Liver (tissue), 9 donors: ENCODE results near the gene MMS22L. TPM values are rescaled to one million over a fixed set of nuclear protein-coding genes. Genes with fewer than 3 reads are reported as not detected.

Source experiments
- DNase-seq: peaks from one replicate; pipeline ENCODE4 v3.0.0-alpha.2; 2017; ENCODE audit warnings: low spot score
- H3K27ac ChIP-seq, 2 donors: one replicate each; pipeline ENCODE4 v1.7.0; 2013; ENCODE audit warnings: inconsistent platforms in 2 of 2, low read length in 2 of 2, control low read depth in 1 of 2, low read depth in 1 of 2, mild to moderate bottlenecking in 1 of 2
- H3K27me3 ChIP-seq, 4 donors: one replicate each; pipeline versions ENCODE4 v1.6.1 to v1.7.0; 2013; ENCODE audit warnings: low read length in 3 of 4, inconsistent platforms in 1 of 4, mild to moderate bottlenecking in 1 of 4, moderate library complexity in 1 of 4; ENCODE audit not compliant: control insufficient read depth in 4 of 4, insufficient read depth in 4 of 4
- H3K36me3 ChIP-seq, 4 donors: one replicate each; pipeline versions ENCODE4 v1.6.1 to v1.7.0; 2013; ENCODE audit warnings: low read length in 3 of 4, mild to moderate bottlenecking in 3 of 4, low read depth in 1 of 4, moderate library complexity in 1 of 4; ENCODE audit not compliant: control insufficient read depth in 4 of 4, insufficient read depth in 3 of 4
- H3K4me1 ChIP-seq, 4 donors: one replicate each; pipeline versions ENCODE4 v1.6.1 to v1.7.0; 2013; ENCODE audit warnings: low read length in 3 of 4, mild to moderate bottlenecking in 3 of 4, moderate library complexity in 1 of 4; ENCODE audit not compliant: control insufficient read depth in 4 of 4, insufficient read depth in 4 of 4
- H3K4me3 ChIP-seq, 3 donors: one replicate each; pipeline versions ENCODE4 v1.6.1 to v1.7.0; 2013; ENCODE audit warnings: low read length in 3 of 3, control low read depth in 1 of 3, low read depth in 1 of 3, mild to moderate bottlenecking in 1 of 3
- H3K9ac ChIP-seq, 2 donors: one replicate each; pipeline ENCODE4 v1.7.0; 2013; ENCODE audit warnings: low read length in 2 of 2, mild to moderate bottlenecking in 2 of 2, moderate library complexity in 2 of 2, control low read depth in 1 of 2, low read depth in 1 of 2
- H3K9me3 ChIP-seq, 4 donors: one replicate each; pipeline versions ENCODE4 v1.6.1 to v1.7.0; 2013; ENCODE audit warnings: low read length in 3 of 4; ENCODE audit not compliant: control insufficient read depth in 4 of 4
- CTCF ChIP-seq: fragments of 150-350 bp; IDR thresholded peaks from 2 replicates; pipeline ENCODE4 v1.5.1; 2017; ENCODE audit warnings: improper control_type of control experiment, low read depth, low read length; ENCODE audit not compliant: missing input control
- EGR1 ChIP-seq, 2 donors: IDR thresholded peaks; 2 replicates each; pipeline ENCODE4 v1.6.1; 2016 to 2018; ENCODE audit warnings: antibody characterized with exemption in 2 of 2, low read depth in 2 of 2
- GABPA ChIP-seq, 2 donors: IDR thresholded peaks in 1 of 2; conservative IDR thresholded peaks in 1 of 2; 2 replicates each; pipeline ENCODE4 v1.6.1; 2016; ENCODE audit warnings: antibody characterized with exemption in 2 of 2, mild to moderate bottlenecking in 1 of 2, moderate library complexity in 1 of 2
- NR2F2 ChIP-seq: IDR thresholded peaks from 2 replicates; pipeline ENCODE4 v1.6.1; 2016; ENCODE audit warnings: antibody characterized with exemption
- SP1 ChIP-seq: IDR thresholded peaks from 2 replicates; pipeline ENCODE4 v1.6.1; 2018; ENCODE audit warnings: antibody characterized with exemption, mild to moderate bottlenecking
- TAF1 ChIP-seq: conservative IDR thresholded peaks from 2 replicates; pipeline ENCODE4 v1.6.1; 2016; ENCODE audit warnings: antibody characterized with exemption, mild to moderate bottlenecking
- WGBS: extraction: QIAGEN DNeasy Blood & Tissue Kit; methylation state at CpG from one replicate; pipeline ENCODE4 v1.1.7; 2013; 5-methylcytosine and 5-hydroxymethylcytosine counted together
- polyA plus RNA-seq, 2 donors: library from polyadenylated mRNA; stranded (reverse) in 1 of 2; unstranded in 1 of 2; fragments of 200-250 nt in 1 of 2; fragments of >200 nt in 1 of 2; fragmentation: Nextera tagmentation in 1 of 2; extraction: Ambion mirVana in 1 of 2; gene quantifications; one replicate each; pipeline versions ENCODE4 v1.2.1 to v1.2.3, GENCODE V29; 2013 to 2015
- total RNA-seq, 2 donors: library from RNA; depleted of rRNA; stranded (reverse); fragments of >200 nt; gene quantifications; one replicate each; pipeline ENCODE4 v1.2.3, GENCODE V29; 2014
- TF ChIP-seq, protein P1 (sequence below): IDR thresholded peaks from 2 replicates; pipeline ENCODE4 v1.6.1; 2016; ENCODE audit warnings: antibody characterized with exemption
- TF ChIP-seq, protein P2 (sequence below): IDR thresholded peaks from 2 replicates; pipeline ENCODE4 v1.6.1; 2016; ENCODE audit warnings: antibody characterized with exemption
- donor health status: healthy.
- donor health status: healthy.
- donor health status: healthy.
- donor health status: healthy.
- donor health status: healthy.

The MMS22L gene
- total and polyA plus RNA-seq, 4 donors = 0.32 to 14.9 (median 2.6) TPM

DNA sequence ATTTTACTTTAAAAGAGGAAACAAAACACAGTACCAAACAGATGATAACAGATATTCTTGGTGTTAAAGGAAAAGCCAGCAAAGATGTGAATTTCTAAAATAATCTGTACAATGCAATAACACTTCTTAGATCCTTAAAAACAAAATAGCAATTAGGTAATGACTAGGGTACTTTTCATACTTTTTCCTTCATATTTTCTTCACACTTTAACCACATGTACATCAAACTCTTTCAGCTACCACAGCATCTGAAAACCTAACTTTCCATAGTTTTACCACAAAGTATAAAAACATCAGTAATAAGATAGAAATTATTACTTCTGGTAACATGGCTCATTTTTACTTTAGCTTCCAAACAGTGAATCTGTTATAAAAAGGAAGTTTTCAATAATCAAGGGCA is 141.3 kb downstream of the MMS22L start (continued):
- TF ChIP-seq, protein P1, sequence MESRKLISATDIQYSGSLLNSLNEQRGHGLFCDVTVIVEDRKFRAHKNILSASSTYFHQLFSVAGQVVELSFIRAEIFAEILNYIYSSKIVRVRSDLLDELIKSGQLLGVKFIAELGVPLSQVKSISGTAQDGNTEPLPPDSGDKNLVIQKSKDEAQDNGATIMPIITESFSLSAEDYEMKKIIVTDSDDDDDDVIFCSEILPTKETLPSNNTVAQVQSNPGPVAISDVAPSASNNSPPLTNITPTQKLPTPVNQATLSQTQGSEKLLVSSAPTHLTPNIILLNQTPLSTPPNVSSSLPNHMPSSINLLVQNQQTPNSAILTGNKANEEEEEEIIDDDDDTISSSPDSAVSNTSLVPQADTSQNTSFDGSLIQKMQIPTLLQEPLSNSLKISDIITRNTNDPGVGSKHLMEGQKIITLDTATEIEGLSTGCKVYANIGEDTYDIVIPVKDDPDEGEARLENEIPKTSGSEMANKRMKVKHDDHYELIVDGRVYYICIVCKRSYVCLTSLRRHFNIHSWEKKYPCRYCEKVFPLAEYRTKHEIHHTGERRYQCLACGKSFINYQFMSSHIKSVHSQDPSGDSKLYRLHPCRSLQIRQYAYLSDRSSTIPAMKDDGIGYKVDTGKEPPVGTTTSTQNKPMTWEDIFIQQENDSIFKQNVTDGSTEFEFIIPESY = no peak
- TF ChIP-seq, protein P2, sequence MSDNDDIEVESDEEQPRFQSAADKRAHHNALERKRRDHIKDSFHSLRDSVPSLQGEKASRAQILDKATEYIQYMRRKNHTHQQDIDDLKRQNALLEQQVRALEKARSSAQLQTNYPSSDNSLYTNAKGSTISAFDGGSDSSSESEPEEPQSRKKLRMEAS = no peak
- TF ChIP-seq EGR1 (IDR thresholded peaks at IDR 0.05; ENCODE audit: low read depth in 2 of 2) = no peak
- no peak for TF ChIP-seq GABPA (IDR thresholded peaks at IDR 0.05 in 1 of 2, conservative IDR thresholded peaks at IDR 0.05 in 1 of 2)
- no peak for TF ChIP-seq NR2F2
- TF ChIP-seq TAF1 = no peak

DNA sequence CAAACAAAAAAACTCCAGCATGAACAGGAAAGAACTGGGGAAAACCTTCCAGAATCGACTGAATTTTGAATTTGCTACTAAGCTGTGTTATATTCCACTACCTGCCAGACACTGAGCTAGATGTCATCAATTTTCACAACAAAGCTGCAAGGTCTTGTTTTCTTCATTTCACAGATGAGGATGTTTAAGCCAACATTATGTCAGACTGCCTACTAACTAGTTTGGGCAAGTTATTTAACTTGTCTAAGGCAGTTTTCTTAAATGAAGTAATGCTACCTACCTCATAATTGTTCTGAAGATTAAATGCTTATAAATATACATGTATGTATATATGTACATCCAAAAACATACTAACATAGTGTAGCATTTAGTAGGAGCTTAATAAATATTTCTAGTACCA is 144.4 kb downstream of the MMS22L start:
- H3K4me1 ChIP-seq = no peaks in the 10 kb centered on the region
- 90% methylated on average over 1 of the region's 1 CpG for WGBS
- no peak overlapping the region for H3K27ac ChIP-seq
- DNase-seq = no peak
- no peaks in the 10 kb centered on the region for H3K36me3 ChIP-seq
- no peak overlapping the region for H3K9ac ChIP-seq
- H3K4me3 ChIP-seq = no peak overlapping the region
- H3K27me3 ChIP-seq = no peaks in the 10 kb centered on the region
- H3K9me3 ChIP-seq = no peaks in the 10 kb centered on the region
- TF ChIP-seq CTCF (no peak), TAF1 (no peak), GABPA (IDR thresholded peaks at IDR 0.05 in 1 of 2, conservative IDR thresholded peaks at IDR 0.05 in 1 of 2) (no peak)

GRCh38 chr6:97136626-97137358 is 146.2 kb downstream of the MMS22L start:
- H3K36me3 ChIP-seq = no peaks in the 10 kb centered on the region
- H3K27me3 ChIP-seq = no peaks in the 10 kb centered on the region
- no peak overlapping the region for H3K9ac ChIP-seq
- peak; percentile 0 for TF ChIP-seq CTCF
- TF ChIP-seq SP1 = no peak
- no peak overlapping the region for H3K27ac ChIP-seq
- no peak overlapping the region for H3K4me3 ChIP-seq
- H3K4me1 ChIP-seq = no peaks in the 10 kb centered on the region
- DNase-seq = no peak
- H3K9me3 ChIP-seq = no peaks in the 10 kb centered on the region
- 87% methylated on average over 7 of the region's 7 CpGs for WGBS
